Endothelial cell of hepatic sinusoid (primary cell): ENCODE data around the gene ABCB9.

ENCODE experiments used
- in situ Hi-C: cut with HindIII; loops from 2 replicates; pipeline ENCODE4 v1.10.0; 2017; ENCODE audit warnings: low sequenced_read_pairs

ABCB9 gene

DNA sequence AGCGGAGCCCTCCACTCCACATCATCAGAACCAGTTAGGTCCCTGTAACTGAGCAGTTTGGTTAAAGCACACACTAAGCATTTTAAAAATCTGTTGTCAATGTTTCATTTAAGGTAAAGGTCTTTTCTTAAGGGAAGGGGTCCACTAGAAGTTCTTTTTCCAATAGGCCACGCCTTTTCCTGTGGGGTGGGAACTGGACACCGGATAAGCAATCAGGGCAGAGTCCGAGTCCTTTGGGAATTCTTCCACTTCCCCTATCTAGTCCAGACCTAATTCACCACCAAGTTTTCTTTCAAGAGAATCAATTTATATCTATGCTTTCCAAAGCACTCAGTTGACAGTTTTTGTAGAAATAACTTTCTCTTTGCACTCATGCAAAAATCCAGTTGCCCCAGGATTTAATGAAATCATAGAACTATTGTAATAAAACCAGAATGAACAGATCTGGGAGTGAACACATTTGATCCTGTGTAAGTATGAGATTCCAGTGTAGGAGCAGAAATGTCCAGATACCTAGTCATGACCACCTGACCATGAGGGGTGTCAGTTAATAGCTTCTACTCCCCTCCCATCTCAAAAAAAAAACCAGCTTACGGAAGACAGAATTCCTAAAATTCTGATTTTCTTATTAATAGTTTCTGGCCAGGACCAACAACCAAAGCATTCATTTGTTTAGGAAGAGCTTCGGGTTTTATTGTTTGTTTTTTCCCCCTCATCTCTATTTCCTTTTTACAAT, 82.0 kb downstream of the ABCB9 start:
- in situ Hi-C loops = loop anchor here (5.0 kb wide), 1 partner anchor 63 kb away; no protein-coding TSS in a partner anchor

DNA sequence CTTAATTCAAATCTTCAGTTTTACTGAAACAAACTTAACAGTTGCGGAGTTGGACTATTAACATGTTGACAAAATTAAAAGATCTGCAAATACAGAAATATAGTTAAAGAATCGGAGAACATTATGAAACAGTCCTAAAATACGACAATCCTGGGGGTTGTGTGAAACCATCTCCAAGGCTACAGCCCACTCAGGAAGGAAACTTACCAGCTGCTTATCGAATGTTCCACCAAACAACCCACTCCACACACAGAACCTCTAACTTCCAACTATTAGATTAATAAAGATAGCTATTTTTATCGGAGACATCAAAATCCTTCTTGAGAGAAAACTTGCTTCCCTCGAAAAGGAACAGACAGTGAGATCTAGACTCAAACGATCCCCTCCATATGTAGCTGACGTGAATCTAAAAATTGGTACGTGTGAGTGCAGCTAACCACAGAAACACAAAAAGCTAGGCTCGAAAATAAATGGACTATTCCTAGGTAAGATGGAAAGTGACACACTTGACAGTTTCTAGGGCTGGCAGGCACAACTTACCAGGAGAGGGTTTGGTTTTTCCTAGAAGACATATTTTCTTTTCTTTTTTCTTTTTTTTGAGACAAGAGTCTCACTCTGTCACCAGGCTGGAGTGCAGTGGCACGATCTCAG, 83.2 kb downstream of the ABCB9 start:
- in situ Hi-C loops = loop anchor here (5.0 kb wide), 1 partner anchor 64 kb away; no protein-coding TSS in a partner anchor

DNA sequence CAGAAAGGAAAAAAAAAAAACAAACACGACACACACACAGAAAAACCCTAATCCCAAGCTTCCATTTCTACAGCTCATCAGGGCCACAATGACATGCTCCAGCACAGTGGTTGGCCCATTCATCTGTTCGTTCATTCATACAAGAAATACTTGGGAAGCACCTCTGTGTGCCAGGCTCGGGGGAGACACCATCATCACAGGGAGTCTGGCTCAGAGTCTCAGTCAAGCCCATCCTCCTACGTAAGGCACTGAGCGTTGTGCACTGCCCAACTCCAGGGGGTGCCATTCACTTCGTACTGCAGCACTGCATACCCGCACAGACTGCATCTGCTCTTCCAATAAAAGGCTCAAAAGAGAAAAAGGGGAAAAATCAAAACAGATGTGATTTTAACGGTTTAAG, 85.6 kb downstream of the ABCB9 start:
- in situ Hi-C loops = loop anchor here (5.0 kb wide), 1 partner anchor 67 kb away; no protein-coding TSS in a partner anchor

DNA sequence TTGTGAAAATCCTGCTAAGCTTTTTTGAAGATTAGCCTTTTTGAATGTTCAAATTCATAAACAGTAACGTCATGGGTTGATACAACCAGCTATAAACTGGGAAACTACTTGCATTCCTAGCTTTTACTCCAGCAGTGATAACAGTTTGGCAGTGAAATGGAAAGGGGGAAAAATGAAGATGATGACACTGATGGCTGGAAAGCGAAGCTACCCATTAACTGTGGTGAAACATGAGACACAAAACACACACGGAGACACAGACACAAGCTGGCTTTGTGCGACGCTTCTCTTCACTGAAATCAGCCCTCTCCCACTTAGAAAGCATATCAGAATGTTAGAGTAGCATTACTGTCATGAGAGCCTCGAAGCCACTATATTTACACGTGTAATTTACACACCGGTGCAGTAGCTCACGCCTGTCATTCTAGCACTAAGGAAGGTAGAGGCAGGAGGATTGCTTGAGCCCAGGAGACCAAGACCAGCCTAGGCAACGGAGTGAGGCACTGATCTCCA, 86.1 kb downstream of the ABCB9 start:
- in situ Hi-C loops = loop anchor here (5.0 kb wide), 1 partner anchor 67 kb away; no protein-coding TSS in a partner anchor
